ENCODE data around the gene GP1BB. TPM values are rescaled to one million over a fixed set of nuclear protein-coding genes. Genes with fewer than 3 reads are reported as not detected.

GP1BB gene
- total RNA-seq, 1 donor from 2014 or later: 4.6 TPM

GRCh38 chr22:19748991-19749664 lies 25.8 kb downstream of the GP1BB start:
- no peak for DNase-seq (ENCODE audit: low read depth, low spot score)
- no peak overlapping the region for H3K4me3 Mint-ChIP-seq
- TF ChIP-seq, protein P1, sequence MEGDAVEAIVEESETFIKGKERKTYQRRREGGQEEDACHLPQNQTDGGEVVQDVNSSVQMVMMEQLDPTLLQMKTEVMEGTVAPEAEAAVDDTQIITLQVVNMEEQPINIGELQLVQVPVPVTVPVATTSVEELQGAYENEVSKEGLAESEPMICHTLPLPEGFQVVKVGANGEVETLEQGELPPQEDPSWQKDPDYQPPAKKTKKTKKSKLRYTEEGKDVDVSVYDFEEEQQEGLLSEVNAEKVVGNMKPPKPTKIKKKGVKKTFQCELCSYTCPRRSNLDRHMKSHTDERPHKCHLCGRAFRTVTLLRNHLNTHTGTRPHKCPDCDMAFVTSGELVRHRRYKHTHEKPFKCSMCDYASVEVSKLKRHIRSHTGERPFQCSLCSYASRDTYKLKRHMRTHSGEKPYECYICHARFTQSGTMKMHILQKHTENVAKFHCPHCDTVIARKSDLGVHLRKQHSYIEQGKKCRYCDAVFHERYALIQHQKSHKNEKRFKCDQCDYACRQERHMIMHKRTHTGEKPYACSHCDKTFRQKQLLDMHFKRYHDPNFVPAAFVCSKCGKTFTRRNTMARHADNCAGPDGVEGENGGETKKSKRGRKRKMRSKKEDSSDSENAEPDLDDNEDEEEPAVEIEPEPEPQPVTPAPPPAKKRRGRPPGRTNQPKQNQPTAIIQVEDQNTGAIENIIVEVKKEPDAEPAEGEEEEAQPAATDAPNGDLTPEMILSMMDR (conservative IDR thresholded peaks at IDR 0.05): no peak
- peaks cover 4% of the 10 kb centered on the region for H3K4me1 Mint-ChIP-seq
- H3K9me3 Mint-ChIP-seq: no peaks in the 10 kb centered on the region
- H3K27me3 Mint-ChIP-seq (ENCODE audit: low read depth): peaks cover 25% of the 10 kb centered on the region
- no peak overlapping the region for H3K27ac Mint-ChIP-seq (ENCODE audit: unreplicated experiment)
- no peaks in the 10 kb centered on the region for H3K36me3 Mint-ChIP-seq (ENCODE audit: low read depth)

GRCh38 chr22:19749876-19750275 lies 26.5 kb downstream of the GP1BB start:
- H3K27ac Mint-ChIP-seq (ENCODE audit: unreplicated experiment): no peak overlapping the region
- H3K4me3 Mint-ChIP-seq: no peak overlapping the region
- DNase-seq (ENCODE audit: low read depth, low spot score): no peak
- H3K27me3 Mint-ChIP-seq (ENCODE audit: low read depth): peaks cover 33% of the 10 kb centered on the region
- TF ChIP-seq, protein P1 (conservative IDR thresholded peaks at IDR 0.05): no peak
- H3K4me1 Mint-ChIP-seq: peaks cover 4% of the 10 kb centered on the region
- H3K36me3 Mint-ChIP-seq (ENCODE audit: low read depth): no peaks in the 10 kb centered on the region
- H3K9me3 Mint-ChIP-seq: no peaks in the 10 kb centered on the region

DNA sequence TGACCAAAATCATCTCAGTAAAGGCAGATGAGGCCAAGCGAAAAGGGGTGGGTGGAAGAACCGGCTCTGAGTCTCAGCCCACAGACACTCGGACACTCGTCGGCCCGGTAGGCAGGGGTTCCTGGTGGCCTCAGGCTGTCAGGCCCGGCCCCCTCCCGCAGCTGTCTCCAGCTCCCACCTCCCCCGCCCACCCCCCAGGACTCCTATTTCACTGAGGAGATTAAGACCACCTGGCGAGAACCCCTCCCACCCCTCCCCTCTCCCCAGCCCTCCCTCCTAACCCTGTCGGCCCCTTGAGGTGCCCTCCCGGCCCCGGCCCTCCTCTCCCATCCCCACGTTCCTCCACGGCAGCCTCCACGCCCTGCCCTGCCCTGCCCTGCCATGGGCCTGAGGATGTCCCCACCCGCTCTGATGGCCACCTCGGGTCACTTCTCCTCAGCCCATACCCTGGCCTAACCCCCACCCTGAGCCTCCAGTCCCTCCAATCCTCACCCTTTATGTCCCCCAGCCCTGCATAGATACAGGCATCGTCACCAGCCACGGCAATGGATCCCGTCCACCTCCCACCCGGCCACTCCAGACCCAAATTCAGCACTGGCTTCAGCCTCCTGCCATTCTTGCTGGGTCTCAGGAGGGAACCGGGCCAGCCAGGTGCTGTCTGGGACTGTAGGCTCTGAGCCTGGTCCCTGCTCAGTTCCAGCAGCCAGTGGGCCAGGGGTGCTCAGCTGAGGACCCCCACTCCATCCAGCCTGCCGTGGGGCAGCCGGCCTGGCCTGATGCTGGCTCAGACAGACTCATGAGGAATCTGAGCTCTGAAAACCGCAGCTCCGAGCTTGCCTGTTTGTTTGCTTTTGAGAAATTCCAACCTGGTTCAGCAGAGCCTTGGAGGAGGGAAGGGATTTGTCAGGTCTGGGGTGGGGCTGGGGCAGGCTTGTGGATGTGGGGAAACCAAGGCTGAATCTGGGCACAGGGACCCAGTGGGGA lies 27.5 kb downstream of the GP1BB start:
- no peak overlapping the region for H3K27ac Mint-ChIP-seq (ENCODE audit: unreplicated experiment)
- TF ChIP-seq, protein P1 (conservative IDR thresholded peaks at IDR 0.05): no peak
- peaks cover 4% of the 10 kb centered on the region for H3K4me1 Mint-ChIP-seq
- H3K36me3 Mint-ChIP-seq (ENCODE audit: low read depth): no peaks in the 10 kb centered on the region
- no peak for DNase-seq (ENCODE audit: low read depth, low spot score)
- no peaks in the 10 kb centered on the region for H3K9me3 Mint-ChIP-seq
- peaks cover 42% of the 10 kb centered on the region for H3K27me3 Mint-ChIP-seq (ENCODE audit: low read depth)
- H3K4me3 Mint-ChIP-seq: no peak overlapping the region

- TF ChIP-seq, protein P1 (conservative IDR thresholded peaks at IDR 0.05): no peak
- H3K36me3 Mint-ChIP-seq (ENCODE audit: low read depth): no peaks in the 10 kb centered on the region
- H3K4me3 Mint-ChIP-seq: no peak overlapping the region
- no peaks in the 10 kb centered on the region for H3K9me3 Mint-ChIP-seq
- H3K27ac Mint-ChIP-seq (ENCODE audit: unreplicated experiment): no peak overlapping the region
- peaks cover 50% of the 10 kb centered on the region for H3K27me3 Mint-ChIP-seq (ENCODE audit: low read depth)
- DNase-seq (ENCODE audit: low read depth, low spot score): no peak
- peaks cover 4% of the 10 kb centered on the region for H3K4me1 Mint-ChIP-seq
Observed at GRCh38 chr22:19751497-19752245, 28.3 kb downstream of the GP1BB start.

DNA sequence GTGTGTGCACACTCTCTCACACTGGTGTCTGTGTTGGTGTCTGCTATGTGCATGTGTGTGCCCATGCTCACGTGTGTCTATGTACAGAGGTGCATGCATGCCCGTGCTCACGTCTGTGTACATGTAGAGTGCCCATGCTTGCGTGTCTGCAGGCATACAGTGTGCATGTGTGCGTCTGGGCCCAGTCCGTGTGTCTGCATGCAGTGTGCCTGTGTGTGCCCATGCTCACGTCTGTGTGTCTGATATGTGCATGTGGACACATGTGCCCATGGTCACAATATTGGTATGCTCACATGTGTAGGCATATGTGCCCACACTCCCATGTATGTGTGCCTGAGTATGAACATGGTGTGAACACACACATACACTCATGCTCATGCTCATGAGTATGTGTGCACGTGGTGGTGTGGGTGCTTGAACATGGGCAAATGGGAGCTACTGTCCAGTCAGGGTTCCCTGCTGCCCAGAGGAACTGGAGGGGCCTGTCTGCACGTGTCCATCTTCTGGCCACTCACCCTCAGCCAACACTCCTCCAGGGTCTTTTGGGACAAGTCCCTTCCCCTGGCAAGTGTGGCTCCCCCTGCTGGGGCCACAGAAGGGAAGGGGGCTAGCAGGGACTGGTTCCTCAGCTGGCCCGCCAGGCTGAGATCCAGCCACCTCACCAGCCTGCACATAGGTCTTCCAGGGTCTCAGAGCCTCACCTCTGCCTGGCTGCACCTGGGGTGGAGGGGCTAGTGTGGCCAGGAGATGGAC lies 29.9 kb downstream of the GP1BB start:
- Mint-ChIP-seq H3K4me1 (peaks cover 4% of the 10 kb centered on the region), H3K9me3 (no peaks in the 10 kb centered on the region), H3K27me3 (ENCODE audit: low read depth) (peaks cover 64% of the 10 kb centered on the region), H3K4me3 (no peak overlapping the region), H3K36me3 (ENCODE audit: low read depth) (no peaks in the 10 kb centered on the region), H3K27ac (ENCODE audit: unreplicated experiment) (no peak overlapping the region)
- DNase-seq (ENCODE audit: low read depth, low spot score): no peak
- TF ChIP-seq, protein P1 (conservative IDR thresholded peaks at IDR 0.05): no peak
